ENCODE data around the gene POLN. TPM values are rescaled to one million over a fixed set of nuclear protein-coding genes. Genes with fewer than 3 reads are reported as not detected.

POLN gene
- total and polyA plus RNA-seq, 2 donors from 2014 or later: 1.3 to 3.8 TPM

DNA sequence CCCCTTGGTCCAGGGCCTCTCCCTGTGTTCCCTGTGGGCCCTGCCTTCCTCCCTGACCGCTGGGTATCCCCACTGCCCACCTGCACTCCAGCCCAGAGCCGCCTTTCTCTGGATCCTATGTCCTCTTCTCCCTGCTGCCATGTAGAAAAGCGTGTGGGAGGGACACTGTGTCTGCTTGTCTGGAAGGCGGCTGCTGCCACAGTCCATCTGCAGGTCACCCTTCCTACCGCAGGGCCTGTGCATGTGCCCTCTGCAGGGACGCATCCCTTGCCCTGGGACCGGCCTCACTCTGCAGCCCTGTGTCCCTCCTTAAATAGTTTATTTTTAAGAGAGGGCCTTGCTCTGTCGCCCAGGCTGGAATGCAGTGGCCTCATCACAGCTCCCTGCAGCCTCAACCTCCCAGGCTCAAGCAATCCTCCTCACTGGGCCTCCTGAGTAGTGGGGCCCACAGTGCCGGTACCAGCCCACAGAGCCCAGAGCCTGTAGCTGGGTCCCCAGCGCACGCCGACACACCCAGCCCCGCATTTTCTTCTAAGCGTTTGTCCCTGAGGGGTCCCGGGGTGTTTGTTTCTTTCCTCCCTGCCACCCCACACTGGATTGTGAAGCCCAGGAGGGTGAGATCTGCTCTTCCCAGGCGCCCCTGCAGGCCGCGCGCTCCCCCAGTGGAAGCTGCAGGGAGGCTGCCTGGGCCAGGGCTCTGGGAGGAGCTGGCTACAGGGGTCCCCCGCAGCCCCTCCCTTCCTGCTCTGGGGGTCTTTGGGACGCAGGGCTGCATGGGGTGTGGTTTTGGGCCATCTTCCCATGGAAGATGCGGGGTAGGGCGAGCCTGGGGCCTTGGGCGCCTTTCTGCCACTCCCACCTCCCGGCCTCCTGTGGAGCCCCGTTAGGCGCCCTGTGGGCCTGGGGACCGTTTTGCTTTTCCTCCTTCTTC is 195.6 kb downstream of the POLN start:
- TF ChIP-seq CTCF (IDR thresholded peaks at IDR 0.05; ENCODE audit: borderline replicate concordance, extremely low read depth, insufficient read depth): no peak
- no peaks in the 10 kb centered on the region for H3K36me3 ChIP-seq (ENCODE audit: control insufficient read depth in 2 of 3, insufficient read depth in 3 of 3, low read length in 3 of 3)
- DNase-seq (peak in 2 of 5 donors; percentile 45 to 69), FAIRE-seq (no peak)
- no peak overlapping the region for H3K9ac ChIP-seq (ENCODE audit: low read length in 3 of 3)
- intact Hi-C loops (cut with DNase I): no loop called here
- no peak overlapping the region for H3K4me3 ChIP-seq (ENCODE audit: low read length in 3 of 3)
- no peaks in the 10 kb centered on the region for H3K27me3 ChIP-seq (ENCODE audit: control insufficient read depth, insufficient read depth, low read length)
- no peak overlapping the region for H3K27ac ChIP-seq (ENCODE audit: low read depth in 2 of 2, low read length in 2 of 2)
- no peaks in the 10 kb centered on the region for H3K9me3 ChIP-seq (ENCODE audit: control insufficient read depth in 2 of 3, insufficient read depth in 1 of 3, low read length in 3 of 3)
- peaks cover 0 to 3% (median 0%) of the 10 kb centered on the region in 3 donors for H3K4me1 ChIP-seq (ENCODE audit: control insufficient read depth in 2 of 3, insufficient read depth in 2 of 3, low read depth in 1 of 3, low read length in 3 of 3)

DNA sequence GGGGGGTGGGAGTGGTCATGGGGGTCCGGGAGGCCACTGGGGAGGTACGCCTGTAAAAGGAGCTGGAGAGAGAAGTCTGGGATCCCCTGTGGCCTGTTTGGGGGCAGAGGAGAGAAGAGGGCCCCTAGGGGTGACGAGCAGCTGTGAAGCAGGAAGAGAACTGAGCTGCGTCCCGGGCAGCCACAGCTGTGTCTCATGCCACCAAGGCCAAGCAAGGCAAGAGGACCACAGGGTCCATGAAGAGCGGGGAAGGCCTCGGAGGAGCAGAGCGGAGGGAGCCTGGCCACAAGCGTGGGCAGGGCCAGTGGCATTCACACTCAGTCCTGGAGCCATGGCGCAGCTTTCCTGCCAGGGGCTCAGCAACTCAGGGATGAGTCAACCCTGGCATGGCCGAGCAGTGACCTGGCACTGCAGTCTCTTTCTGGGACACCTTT is 196.4 kb downstream of the POLN start:
- H3K4me3 ChIP-seq (ENCODE audit: low read length in 3 of 3): no peak overlapping the region
- peaks cover 0 to 4% (median 0%) of the 10 kb centered on the region in 3 donors for H3K4me1 ChIP-seq (ENCODE audit: control insufficient read depth in 2 of 3, insufficient read depth in 2 of 3, low read depth in 1 of 3, low read length in 3 of 3)
- intact Hi-C loops (cut with DNase I): no loop called here
- no peak for TF ChIP-seq CTCF (IDR thresholded peaks at IDR 0.05; ENCODE audit: borderline replicate concordance, extremely low read depth, insufficient read depth)
- no peak overlapping the region for H3K27ac ChIP-seq (ENCODE audit: low read depth in 2 of 2, low read length in 2 of 2)
- H3K9ac ChIP-seq (ENCODE audit: low read length in 3 of 3): no peak overlapping the region
- H3K9me3 ChIP-seq (ENCODE audit: control insufficient read depth in 2 of 3, insufficient read depth in 1 of 3, low read length in 3 of 3): no peaks in the 10 kb centered on the region
- no peaks in the 10 kb centered on the region for H3K27me3 ChIP-seq (ENCODE audit: control insufficient read depth, insufficient read depth, low read length)
- peak in 1 of 5 donors; percentile 45 for DNase-seq
- no peaks in the 10 kb centered on the region for H3K36me3 ChIP-seq (ENCODE audit: control insufficient read depth in 2 of 3, insufficient read depth in 3 of 3, low read length in 3 of 3)
- no peak for FAIRE-seq

DNA sequence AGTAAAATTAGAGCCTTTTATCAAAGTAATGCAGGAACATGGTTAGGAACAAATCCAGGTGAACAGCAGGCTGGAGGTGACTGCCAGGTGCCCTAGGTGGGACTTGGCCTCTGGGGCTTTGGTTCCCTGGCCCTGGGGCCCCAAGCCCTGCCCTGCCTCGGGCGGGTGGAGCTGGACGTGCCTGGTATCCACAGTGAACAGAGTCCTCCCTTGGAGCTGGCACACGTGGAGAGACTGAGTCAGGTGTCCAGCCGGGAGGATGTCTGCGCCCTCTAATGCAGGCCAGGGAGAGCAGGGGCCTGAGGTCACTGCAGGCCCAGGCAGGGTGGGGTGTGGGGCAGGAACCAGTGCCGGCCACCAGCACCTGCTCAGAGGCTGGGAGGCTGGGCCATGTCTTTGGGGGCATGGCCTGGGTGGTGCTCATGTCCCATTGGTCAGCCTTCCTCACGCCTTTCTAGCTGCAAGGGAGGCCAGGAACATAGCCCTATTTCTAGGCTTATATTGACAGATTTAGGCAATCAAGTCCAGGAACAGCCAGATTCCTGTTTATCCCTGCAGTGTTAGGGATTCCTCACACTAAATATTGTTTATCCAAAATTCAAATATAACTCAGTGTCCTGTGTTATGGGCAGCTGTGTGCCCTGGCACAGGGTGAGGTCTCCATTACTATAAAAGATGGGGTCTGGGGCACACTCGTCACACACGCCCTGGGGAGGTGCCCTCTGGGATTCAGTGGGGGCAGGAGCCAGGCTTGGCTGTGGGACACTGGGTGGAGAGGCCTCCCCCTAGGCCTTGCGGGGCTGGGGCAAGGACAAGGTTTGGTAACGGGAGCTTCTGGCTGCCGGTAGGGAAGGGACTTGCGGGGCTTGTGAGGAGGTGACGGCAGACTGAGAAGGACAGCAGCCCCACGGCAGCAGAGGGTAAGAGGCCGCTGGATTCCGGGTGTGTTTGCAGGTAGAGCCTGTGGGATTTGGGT is 197.1 kb downstream of the POLN start:
- peaks cover 0 to 4% (median 0%) of the 10 kb centered on the region in 3 donors for H3K4me1 ChIP-seq (ENCODE audit: control insufficient read depth in 2 of 3, insufficient read depth in 2 of 3, low read depth in 1 of 3, low read length in 3 of 3)
- no peak overlapping the region for H3K9ac ChIP-seq (ENCODE audit: low read length in 3 of 3)
- intact Hi-C loops (cut with DNase I): no loop called here
- TF ChIP-seq CTCF (IDR thresholded peaks at IDR 0.05; ENCODE audit: borderline replicate concordance, extremely low read depth, insufficient read depth): no peak
- H3K4me3 ChIP-seq (ENCODE audit: low read length in 3 of 3): no peak overlapping the region
- H3K27ac ChIP-seq (ENCODE audit: low read depth in 2 of 2, low read length in 2 of 2): no peak overlapping the region
- FAIRE-seq (no peak), DNase-seq (peak in 1 of 5 donors; percentile 68)
- H3K27me3 ChIP-seq (ENCODE audit: control insufficient read depth, insufficient read depth, low read length): no peaks in the 10 kb centered on the region
- H3K36me3 ChIP-seq (ENCODE audit: control insufficient read depth in 2 of 3, insufficient read depth in 3 of 3, low read length in 3 of 3): no peaks in the 10 kb centered on the region
- H3K9me3 ChIP-seq (ENCODE audit: control insufficient read depth in 2 of 3, insufficient read depth in 1 of 3, low read length in 3 of 3): no peaks in the 10 kb centered on the region
